GM19351 (cell line): ENCODE results near the gene PRSS2.
A peak's percentile ranks its signal among the peaks of the same experiment; 100 is the strongest.

Experiments used
- ATAC-seq: cut with Tn5 transposase; IDR thresholded peaks from one replicate; pipeline ENCODE4 v1.9.1; 2021; ENCODE audit warnings: mild to moderate bottlenecking, moderate library complexity; ENCODE audit not compliant: unreplicated experiment

The PRSS2 gene

GRCh38 chr7:142784716-142785115, 13.9 kb downstream of the PRSS2 start:
- no peak for ATAC-seq

DNA sequence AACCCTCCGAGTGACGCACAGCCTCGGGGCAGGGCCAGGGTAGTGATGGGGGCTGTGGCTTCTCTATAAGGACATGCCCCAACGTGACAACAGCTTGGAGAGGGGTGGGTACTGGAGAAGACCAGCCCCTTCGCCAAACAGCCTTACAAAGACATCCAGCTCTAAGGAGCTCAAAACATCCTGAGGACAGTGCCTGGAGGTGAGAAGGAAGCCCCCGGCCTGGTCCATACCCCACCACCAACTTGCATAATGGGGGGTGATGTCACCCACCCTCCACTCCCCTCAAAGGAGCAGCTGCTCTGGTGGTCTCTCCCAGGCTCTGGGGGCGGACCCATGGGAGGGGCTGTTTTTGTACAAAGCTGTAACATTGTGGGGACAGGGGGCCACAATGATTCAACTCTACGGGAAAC, 15.1 kb downstream of the PRSS2 start:
- no peak for ATAC-seq

DNA sequence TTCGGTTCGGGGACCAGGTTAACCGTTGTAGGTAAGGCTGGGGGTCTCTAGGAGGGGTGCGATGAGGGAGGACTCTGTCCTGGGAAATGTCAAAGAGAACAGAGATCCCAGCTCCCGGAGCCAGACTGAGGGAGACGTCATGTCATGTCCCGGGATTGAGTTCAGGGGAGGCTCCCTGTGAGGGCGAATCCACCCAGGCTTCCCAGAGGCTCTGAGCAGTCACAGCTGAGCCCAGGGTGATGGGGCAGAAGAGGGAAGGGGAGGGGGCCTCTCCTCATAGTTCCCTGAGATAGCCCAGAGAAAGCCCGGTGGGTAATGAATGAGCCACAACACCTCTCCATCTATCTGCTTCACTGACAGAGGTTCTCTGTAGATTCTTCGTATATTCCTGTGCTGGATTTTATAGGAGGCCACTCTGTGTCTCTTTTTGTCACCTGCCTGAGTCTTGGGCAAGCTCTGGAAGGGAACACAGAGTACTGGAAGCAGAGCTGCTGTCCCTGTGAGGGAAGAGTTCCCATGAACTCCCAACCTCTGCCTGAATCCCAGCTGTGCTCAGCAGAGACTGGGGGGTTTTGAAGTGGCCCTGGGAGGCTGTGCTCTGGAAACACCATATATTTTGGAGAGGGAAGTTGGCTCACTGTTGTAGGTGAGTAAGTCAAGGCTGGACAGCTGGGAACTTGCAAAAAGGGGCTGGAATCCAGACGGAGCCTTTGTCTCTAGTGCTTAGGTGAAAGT, 16.4 kb downstream of the PRSS2 start:
- no peak for ATAC-seq

GRCh38 chr7:142787783-142788182, 17.0 kb downstream of the PRSS2 start:
- ATAC-seq, result no peak

DNA sequence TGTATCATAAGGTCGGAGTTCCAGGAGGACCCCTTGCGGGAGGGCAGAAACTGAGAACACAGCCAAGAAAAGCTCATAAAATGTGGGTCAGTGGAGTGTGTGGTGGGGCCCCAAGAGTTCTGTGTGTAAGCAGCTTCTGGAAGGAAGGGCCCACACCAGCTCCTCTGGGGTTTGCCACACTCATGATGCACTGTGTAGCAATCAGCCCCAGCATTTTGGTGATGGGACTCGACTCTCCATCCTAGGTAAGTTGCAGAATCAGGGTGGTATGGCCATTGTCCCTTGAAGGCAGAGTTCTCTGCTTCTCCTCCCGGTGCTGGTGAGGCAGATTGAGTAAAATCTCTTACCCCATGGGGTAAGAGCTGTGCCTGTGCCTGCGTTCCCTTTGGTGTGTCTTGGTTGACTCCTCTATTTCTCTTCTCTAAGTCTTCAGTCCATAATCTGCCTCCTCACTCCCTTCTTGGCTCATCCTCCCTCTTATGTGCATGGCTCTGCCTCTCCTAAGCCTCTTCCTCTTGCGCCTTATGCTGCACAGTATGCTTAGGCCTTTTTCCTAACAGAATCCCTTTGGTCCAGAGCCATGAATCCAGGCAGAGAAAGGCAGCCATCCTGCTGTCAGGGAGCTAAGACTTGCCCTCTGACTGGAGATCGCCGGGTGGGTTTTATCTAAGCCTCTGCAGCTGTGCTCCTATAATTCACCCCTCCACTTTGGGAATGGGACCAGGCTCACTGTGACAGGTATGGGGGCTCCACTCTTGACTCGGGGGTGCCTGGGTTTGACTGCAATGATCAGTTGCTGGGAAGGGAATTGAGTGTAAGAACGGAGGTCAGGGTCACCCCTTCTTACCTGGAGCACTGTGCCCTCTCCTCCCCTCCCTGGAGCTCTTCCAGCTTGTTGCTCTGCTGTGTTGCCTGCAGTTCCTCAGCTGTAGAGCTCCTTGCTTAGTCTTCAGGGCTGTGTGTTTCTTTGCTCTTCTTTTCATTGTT, 17.8 kb downstream of the PRSS2 start:
- no peak for ATAC-seq

DNA sequence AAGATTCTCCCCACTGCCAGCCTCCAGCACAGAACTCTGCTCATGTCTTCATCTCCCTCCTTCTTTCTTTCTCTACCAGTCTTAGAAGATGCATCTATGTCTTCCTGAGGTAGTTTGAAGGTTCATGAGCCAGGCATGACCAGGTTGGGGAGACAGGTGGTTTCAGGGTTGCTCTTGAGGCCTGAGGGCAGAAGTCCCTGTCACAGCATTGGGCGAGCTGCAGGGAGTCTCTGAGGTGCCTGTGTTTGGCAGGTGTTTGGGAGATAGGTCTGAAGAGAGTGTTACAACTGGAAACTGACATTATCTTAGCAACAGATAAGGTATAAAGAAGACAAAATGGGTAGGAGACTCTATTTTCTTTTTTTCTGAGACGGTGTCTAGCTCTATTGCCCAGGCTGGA, 18.7 kb downstream of the PRSS2 start:
- no peak for ATAC-seq

- no peak for ATAC-seq
Observed at GRCh38 chr7:142790056-142790455, 19.3 kb downstream of the PRSS2 start.

GRCh38 chr7:142790555-142790954, 19.8 kb downstream of the PRSS2 start:
- ATAC-seq, result no peak

DNA sequence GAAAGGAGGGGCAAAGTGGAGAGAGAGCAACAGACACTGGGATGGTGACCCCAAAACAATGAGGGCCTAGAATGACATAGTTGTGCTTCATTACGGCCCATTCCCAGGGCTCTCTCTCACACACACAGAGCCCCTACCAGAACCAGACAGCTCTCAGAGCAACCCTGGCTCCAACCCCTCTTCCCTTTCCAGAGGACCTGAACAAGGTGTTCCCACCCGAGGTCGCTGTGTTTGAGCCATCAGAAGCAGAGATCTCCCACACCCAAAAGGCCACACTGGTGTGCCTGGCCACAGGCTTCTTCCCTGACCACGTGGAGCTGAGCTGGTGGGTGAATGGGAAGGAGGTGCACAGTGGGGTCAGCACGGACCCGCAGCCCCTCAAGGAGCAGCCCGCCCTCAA, 20.7 kb downstream of the PRSS2 start:
- no peak for ATAC-seq

DNA sequence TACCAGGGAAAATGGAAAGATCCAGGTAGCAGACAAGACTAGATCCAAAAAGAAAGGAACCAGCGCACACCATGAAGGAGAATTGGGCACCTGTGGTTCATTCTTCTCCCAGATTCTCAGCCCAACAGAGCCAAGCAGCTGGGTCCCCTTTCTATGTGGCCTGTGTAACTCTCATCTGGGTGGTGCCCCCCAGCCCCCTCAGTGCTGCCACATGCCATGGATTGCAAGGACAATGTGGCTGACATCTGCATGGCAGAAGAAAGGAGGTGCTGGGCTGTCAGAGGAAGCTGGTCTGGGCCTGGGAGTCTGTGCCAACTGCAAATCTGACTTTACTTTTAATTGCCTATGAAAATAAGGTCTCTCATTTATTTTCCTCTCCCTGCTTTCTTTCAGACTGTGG, 21.4 kb downstream of the PRSS2 start:
- no peak for ATAC-seq

- ATAC-seq, result no peak
Observed at GRCh38 chr7:142792593-142792992, 21.8 kb downstream of the PRSS2 start.

- no peak for ATAC-seq
Observed at GRCh38 chr7:142793156-142793555, 22.4 kb downstream of the PRSS2 start.

GRCh38 chr7:142795339-142795863, 24.6 kb downstream of the PRSS2 start:
- no peak for ATAC-seq

DNA sequence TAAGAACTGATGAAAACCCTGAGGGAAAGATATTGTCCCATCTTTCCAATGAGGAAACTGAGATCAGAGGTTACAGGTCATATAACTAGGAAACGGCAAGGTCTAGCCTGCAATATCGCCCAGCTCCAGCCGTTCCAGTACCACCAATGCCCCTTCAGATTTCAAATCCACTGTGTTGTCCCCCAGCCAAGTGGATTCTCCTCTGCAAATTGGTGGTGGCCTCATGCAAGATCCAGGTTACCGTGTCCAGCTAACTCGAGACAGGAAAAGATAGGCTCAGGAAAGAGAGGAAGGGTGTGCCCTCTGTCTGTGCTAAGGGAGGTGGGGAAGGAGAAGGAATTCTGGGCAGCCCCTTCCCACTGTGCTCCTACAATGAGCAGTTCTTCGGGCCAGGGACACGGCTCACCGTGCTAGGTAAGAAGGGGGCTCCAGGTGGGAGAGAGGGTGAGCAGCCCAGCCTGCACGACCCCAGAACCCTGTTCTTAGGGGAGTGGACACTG, 25.3 kb downstream of the PRSS2 start:
- no peak for ATAC-seq

DNA sequence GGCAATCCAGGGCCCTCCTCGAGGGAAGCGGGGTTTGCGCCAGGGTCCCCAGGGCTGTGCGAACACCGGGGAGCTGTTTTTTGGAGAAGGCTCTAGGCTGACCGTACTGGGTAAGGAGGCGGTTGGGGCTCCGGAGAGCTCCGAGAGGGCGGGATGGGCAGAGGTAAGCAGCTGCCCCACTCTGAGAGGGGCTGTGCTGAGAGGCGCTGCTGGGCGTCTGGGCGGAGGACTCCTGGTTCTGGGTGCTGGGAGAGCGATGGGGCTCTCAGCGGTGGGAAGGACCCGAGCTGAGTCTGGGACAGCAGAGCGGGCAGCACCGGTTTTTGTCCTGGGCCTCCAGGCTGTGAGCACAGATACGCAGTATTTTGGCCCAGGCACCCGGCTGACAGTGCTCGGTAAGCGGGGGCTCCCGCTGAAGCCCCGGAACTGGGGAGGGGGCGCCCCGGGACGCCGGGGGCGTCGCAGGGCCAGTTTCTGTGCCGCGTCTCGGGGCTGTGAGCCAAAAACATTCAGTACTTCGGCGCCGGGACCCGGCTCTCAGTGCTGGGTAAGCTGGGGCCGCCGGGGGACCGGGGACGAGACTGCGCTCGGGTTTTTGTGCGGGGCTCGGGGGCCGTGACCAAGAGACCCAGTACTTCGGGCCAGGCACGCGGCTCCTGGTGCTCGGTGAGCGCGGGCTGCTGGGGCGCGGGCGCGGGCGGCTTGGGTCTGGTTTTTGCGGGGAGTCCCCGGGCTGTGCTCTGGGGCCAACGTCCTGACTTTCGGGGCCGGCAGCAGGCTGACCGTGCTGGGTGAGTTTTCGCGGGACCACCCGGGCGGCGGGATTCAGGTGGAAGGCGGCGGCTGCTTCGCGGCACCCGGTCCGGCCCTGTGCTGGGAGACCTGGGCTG, 26.0 kb downstream of the PRSS2 start:
- ATAC-seq, result peak; percentile 41

GRCh38 chr7:142797391-142798377, 26.9 kb downstream of the PRSS2 start:
- peak; percentile 37 for ATAC-seq

GRCh38 chr7:142798451-142799436, 28.0 kb downstream of the PRSS2 start:
- ATAC-seq, result no peak

- ATAC-seq, result no peak
Observed at GRCh38 chr7:142799437-142799835, 28.7 kb downstream of the PRSS2 start.
